Thyroid gland (tissue), 4 donors: ENCODE measurements around the gene FLAD1.

Source experiments
- POLR2A ChIP-seq, 2 donors: fragments of 450-650 bp; IDR thresholded peaks; one replicate each; pipeline ENCODE4 v1.6.1; 2017; ENCODE audit warnings: antibody characterized with exemption in 2 of 2, mild to moderate bottlenecking in 2 of 2, moderate library complexity in 1 of 2
- TF ChIP-seq, protein P1 (sequence below), 6 experiments: fragments of 200-600 bp in 3 of 6; fragments of 450-650 bp in 3 of 6; sonication (generic) in 3 of 6; IDR thresholded peaks; one replicate each; pipeline ENCODE4 v1.5.1; 2016 to 2019; ENCODE audit warnings: antibody characterized with exemption in 6 of 6, mild to moderate bottlenecking in 2 of 6, inconsistent platforms in 1 of 6, moderate library complexity in 1 of 6

DNA sequence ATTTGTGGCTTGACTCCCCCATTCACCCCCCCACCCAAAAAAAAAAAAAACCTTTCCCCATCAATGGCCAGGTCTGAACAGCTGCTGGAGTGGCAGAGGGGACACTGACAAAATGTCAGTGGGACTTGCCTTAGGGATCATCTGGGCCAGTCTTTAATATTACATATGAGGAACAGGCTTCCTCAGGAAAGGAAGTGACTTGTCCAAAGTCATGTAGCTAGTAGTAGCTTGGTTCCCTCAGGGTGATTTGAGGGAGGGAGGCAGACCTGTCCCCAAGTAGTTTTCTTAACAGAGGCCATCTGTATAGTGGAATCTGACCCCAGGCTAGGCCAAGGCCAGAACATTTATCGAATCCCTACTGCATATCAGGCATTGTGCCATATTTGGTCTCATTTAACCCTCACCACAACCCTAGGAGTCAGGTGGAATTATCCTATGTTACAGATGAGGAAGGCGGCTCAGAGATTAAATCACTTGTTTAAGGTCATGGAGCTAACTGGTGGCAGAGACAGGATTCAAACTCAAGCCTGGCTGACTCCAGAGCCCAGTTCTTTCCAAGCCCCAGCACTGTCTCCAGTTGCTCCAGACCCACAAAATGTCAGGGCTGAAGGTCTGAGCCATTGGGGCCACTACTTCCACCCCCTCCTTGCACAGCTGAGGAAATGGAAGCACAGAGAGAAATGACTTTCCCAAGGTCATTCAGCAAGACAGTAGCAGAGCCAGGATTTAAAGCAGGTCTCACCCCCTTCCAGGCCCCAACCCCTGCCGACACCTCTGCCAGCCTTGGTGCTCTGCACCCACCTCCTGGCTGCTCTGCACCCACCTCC is 29.8 kb downstream of the FLAD1 start:
- TF ChIP-seq, protein P1, sequence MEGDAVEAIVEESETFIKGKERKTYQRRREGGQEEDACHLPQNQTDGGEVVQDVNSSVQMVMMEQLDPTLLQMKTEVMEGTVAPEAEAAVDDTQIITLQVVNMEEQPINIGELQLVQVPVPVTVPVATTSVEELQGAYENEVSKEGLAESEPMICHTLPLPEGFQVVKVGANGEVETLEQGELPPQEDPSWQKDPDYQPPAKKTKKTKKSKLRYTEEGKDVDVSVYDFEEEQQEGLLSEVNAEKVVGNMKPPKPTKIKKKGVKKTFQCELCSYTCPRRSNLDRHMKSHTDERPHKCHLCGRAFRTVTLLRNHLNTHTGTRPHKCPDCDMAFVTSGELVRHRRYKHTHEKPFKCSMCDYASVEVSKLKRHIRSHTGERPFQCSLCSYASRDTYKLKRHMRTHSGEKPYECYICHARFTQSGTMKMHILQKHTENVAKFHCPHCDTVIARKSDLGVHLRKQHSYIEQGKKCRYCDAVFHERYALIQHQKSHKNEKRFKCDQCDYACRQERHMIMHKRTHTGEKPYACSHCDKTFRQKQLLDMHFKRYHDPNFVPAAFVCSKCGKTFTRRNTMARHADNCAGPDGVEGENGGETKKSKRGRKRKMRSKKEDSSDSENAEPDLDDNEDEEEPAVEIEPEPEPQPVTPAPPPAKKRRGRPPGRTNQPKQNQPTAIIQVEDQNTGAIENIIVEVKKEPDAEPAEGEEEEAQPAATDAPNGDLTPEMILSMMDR (IDR thresholded peaks at IDR 0.05) = no peak
- TF ChIP-seq POLR2A (IDR thresholded peaks at IDR 0.05) = no peak
